Activated T-cell treated with anti-CD3 and anti-CD28 coated beads, Interleukin-2, amount 50 U/mL, for 24 hours (primary cell): Measurements from ENCODE around the gene FOSB.

Experiments
- DNase-seq: peaks from one replicate; pipeline ENCODE4 v3.0.0-alpha.2; 2020
- H3K27ac Mint-ChIP-seq: 2 replicates; pipeline ENCODE4 v1.8.0; 2020; ENCODE audit warnings: mild to moderate bottlenecking, mixed read lengths
- H3K27me3 Mint-ChIP-seq: 2 replicates; pipeline ENCODE4 v1.8.0; 2020; ENCODE audit warnings: mixed read lengths
- H3K36me3 Mint-ChIP-seq: 2 replicates; pipeline ENCODE4 v1.8.0; 2020; ENCODE audit warnings: low read depth, mixed read lengths
- H3K4me1 Mint-ChIP-seq: 2 replicates; pipeline ENCODE4 v1.8.0; 2020; ENCODE audit warnings: low read depth, mixed read lengths
- H3K4me3 Mint-ChIP-seq: 2 replicates; pipeline ENCODE4 v1.8.0; 2020; ENCODE audit warnings: mild to moderate bottlenecking, moderate library complexity, mixed read lengths
- H3K9me3 Mint-ChIP-seq: 2 replicates; pipeline ENCODE4 v1.8.0; 2020; ENCODE audit warnings: mixed read lengths

FOSB gene

GRCh38 chr19:45477186-45477585, 9.4 kb downstream of the FOSB start:
- peaks cover 9% of the 10 kb centered on the region for H3K27me3 Mint-ChIP-seq
- H3K27ac Mint-ChIP-seq: peak overlapping the region; percentile 74
- peaks cover 48% of the 10 kb centered on the region for H3K4me1 Mint-ChIP-seq
- peaks cover 12% of the 10 kb centered on the region for H3K36me3 Mint-ChIP-seq
- H3K9me3 Mint-ChIP-seq: no peaks in the 10 kb centered on the region
- H3K4me3 Mint-ChIP-seq: no peak overlapping the region
- DNase-seq: no peak

DNA sequence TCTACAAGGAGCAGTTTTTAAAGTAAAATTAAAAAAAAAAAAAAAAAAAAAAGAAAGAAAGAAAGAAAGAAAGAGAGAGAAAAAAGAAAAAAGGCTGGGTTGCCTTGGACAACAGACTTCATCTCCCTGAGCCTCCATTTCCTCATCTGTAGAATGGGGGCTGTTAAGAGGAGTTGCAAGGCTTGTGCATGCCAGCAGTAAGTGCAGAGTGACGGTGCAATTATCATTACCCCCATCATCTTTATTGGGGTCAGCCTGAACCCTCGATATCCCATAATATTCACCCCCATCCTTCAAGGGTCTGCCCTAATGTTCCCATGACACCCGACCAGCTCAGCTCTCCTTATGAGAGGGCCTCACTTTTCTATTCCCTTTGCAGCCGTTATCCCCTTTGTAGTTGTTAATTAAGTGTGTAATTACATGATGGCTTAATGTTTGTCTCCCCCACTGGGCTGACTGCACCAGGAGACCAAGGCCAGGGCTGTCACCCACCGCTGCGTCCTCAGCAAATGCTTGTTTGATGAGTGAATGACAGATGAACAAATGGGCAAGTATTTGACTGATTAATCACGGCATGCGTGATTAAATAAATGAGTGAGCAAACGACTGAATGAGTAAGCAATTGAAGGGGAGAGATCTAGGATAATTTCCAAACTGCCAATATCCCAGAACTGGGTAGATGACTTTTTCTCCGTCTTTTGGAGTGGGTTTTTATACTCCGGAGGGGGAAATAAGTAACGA, 10.1 kb downstream of the FOSB start:
- H3K9me3 Mint-ChIP-seq: no peaks in the 10 kb centered on the region
- peak; percentile 58 for DNase-seq
- peaks cover 7% of the 10 kb centered on the region for H3K36me3 Mint-ChIP-seq
- H3K4me1 Mint-ChIP-seq: peaks cover 43% of the 10 kb centered on the region
- peak overlapping the region; percentile 99 for H3K27ac Mint-ChIP-seq
- peaks cover 5% of the 10 kb centered on the region for H3K27me3 Mint-ChIP-seq
- H3K4me3 Mint-ChIP-seq: peak overlapping the region; percentile 72

DNA sequence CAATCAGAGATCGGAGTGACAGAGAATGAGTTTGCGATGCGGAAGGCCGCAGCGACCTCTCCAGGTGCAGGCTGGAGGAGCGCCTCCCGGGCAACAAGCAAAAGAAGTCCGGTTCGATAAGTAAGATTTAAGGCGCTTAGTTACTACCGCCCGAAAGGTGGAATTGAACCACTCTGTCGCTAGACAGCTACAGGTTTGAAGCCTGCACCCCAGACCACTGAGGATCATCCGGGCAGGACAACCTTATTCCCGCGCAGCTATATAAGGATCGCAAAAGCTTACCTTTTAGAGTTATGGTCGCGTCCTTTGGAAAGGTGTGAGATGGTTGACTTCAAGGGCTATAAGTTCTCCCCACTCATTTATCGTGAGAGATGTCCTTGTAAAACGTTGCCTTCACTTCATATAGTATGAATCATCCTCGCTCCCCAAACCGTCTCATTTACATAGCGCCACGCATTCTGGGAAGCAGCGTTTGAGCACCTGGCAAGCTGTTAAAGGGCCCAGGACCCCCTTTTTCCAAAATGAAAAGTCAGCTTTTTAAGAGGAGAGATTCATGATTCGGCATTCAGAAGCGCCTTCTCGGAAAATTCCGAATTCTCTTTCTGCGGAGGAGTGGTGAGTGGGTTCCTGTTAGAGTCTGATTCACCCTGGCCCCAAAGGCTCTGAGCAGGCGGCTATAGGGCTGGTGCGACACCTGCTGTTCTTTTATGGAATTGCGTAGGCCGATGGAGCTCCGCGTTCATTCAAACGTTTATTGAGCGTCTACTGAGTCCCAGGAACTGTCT, 10.8 kb downstream of the FOSB start:
- no peaks in the 10 kb centered on the region for H3K9me3 Mint-ChIP-seq
- H3K4me3 Mint-ChIP-seq: peak overlapping the region; percentile 72
- peaks cover 3% of the 10 kb centered on the region for H3K36me3 Mint-ChIP-seq
- H3K27ac Mint-ChIP-seq: peak overlapping the region; percentile 99
- peaks cover 41% of the 10 kb centered on the region for H3K4me1 Mint-ChIP-seq
- DNase-seq: peak; percentile 94
- peaks cover 2% of the 10 kb centered on the region for H3K27me3 Mint-ChIP-seq

DNA sequence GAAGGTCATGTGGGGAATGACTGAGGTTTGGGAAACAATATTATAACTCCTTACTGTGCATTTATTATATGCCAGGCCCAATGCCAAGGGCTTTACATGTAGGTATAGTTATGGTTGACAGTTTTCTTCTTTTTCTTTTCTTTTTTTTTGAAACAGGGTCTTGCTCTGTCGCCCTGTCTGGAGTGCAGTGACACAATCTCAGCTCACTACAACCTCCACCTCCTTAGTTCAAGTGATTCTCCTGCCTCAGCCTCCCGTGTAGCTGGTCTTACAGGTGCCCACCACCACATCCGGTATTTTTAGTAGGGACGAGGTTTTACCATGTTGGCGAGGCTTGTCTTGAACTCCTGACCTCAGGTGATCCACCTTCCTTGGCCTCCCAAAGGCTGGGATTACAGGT, 15.2 kb downstream of the FOSB start:
- Mint-ChIP-seq H3K27me3 (no peaks in the 10 kb centered on the region), H3K4me3 (no peak overlapping the region), H3K27ac (no peak overlapping the region), H3K9me3 (no peaks in the 10 kb centered on the region), H3K4me1 (peaks cover 28% of the 10 kb centered on the region), H3K36me3 (peaks cover 1% of the 10 kb centered on the region)
- no peak for DNase-seq

- no peaks in the 10 kb centered on the region for H3K36me3 Mint-ChIP-seq
- no peak overlapping the region for H3K27ac Mint-ChIP-seq
- H3K4me1 Mint-ChIP-seq: peaks cover 17% of the 10 kb centered on the region
- H3K9me3 Mint-ChIP-seq: no peaks in the 10 kb centered on the region
- H3K27me3 Mint-ChIP-seq: peaks cover 4% of the 10 kb centered on the region
- no peak for DNase-seq
- no peak overlapping the region for H3K4me3 Mint-ChIP-seq
Observed at GRCh38 chr19:45484273-45484945, 16.6 kb downstream of the FOSB start.

- H3K9me3 Mint-ChIP-seq: no peaks in the 10 kb centered on the region
- peak overlapping the region; percentile 85 for H3K4me3 Mint-ChIP-seq
- H3K27ac Mint-ChIP-seq: peak overlapping the region; percentile 92
- H3K4me1 Mint-ChIP-seq: peaks cover 12% of the 10 kb centered on the region
- H3K36me3 Mint-ChIP-seq: no peaks in the 10 kb centered on the region
- peaks cover 4% of the 10 kb centered on the region for H3K27me3 Mint-ChIP-seq
- peak; percentile 99 for DNase-seq
Observed at GRCh38 chr19:45485305-45486077, 17.7 kb downstream of the FOSB start.

DNA sequence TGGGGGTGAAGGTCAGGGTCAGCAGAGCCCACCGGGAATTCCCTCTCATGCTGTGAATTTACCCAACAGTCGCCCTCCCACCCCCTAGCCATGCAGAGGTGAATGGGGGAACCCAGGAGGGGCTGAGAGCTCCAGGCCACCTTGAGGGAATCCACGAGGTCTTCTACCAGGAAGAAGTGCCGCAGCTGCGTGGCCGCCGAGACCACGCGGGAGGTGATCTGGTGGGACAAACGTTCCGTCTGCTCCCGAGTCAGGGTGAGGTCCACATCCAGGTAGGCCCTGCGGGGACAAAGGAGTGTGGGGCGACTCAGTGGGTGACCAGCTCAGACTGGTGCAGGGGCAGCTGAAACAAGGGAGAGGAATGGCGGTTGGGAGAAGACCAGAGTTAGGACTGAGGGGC, 20.9 kb downstream of the FOSB start:
- DNase-seq: no peak
- H3K27me3 Mint-ChIP-seq: peaks cover 22% of the 10 kb centered on the region
- no peak overlapping the region for H3K27ac Mint-ChIP-seq
- H3K36me3 Mint-ChIP-seq: no peaks in the 10 kb centered on the region
- H3K4me3 Mint-ChIP-seq: no peak overlapping the region
- peaks cover 20% of the 10 kb centered on the region for H3K4me1 Mint-ChIP-seq
- H3K9me3 Mint-ChIP-seq: no peaks in the 10 kb centered on the region

DNA sequence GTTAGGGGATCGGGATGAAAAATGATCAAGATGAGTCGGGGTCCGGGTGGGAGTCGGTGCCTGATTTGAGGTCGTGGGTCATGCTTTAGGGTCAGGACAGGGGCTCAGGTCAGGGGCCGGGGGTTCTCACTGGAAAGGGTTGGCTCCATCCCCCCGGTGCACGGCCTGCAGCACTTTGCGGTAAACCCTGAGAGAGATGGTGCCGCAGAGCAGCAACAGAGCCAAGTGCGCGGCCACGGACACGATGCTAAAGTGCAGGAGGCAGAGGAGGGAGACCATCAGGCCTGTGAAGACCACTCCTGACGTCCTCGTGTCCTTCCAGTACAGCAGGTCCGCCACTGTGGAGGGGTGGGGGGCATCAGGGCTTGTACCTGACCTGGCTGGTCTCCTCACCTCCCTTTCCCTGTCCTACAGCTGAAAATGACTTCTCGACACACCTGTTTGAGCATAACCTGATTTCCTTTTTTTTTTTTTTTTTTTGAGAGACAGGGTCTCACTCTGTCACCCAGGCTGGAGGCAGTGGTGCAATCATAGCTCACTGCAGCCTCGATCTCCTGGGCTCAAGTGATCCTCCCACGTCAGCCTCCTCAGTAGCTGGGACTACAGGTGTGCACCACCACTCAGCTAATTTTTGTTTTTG, 21.5 kb downstream of the FOSB start:
- peaks cover 19% of the 10 kb centered on the region for H3K4me1 Mint-ChIP-seq
- no peak overlapping the region for H3K4me3 Mint-ChIP-seq
- H3K36me3 Mint-ChIP-seq: no peaks in the 10 kb centered on the region
- no peaks in the 10 kb centered on the region for H3K9me3 Mint-ChIP-seq
- H3K27me3 Mint-ChIP-seq: peaks cover 22% of the 10 kb centered on the region
- H3K27ac Mint-ChIP-seq: no peak overlapping the region
- no peak for DNase-seq

GRCh38 chr19:45492137-45492626, 24.4 kb downstream of the FOSB start:
- H3K9me3 Mint-ChIP-seq: no peaks in the 10 kb centered on the region
- no peak overlapping the region for H3K4me3 Mint-ChIP-seq
- H3K27me3 Mint-ChIP-seq: peaks cover 38% of the 10 kb centered on the region
- H3K36me3 Mint-ChIP-seq: no peaks in the 10 kb centered on the region
- peaks cover 23% of the 10 kb centered on the region for H3K4me1 Mint-ChIP-seq
- DNase-seq: no peak
- no peak overlapping the region for H3K27ac Mint-ChIP-seq

DNA sequence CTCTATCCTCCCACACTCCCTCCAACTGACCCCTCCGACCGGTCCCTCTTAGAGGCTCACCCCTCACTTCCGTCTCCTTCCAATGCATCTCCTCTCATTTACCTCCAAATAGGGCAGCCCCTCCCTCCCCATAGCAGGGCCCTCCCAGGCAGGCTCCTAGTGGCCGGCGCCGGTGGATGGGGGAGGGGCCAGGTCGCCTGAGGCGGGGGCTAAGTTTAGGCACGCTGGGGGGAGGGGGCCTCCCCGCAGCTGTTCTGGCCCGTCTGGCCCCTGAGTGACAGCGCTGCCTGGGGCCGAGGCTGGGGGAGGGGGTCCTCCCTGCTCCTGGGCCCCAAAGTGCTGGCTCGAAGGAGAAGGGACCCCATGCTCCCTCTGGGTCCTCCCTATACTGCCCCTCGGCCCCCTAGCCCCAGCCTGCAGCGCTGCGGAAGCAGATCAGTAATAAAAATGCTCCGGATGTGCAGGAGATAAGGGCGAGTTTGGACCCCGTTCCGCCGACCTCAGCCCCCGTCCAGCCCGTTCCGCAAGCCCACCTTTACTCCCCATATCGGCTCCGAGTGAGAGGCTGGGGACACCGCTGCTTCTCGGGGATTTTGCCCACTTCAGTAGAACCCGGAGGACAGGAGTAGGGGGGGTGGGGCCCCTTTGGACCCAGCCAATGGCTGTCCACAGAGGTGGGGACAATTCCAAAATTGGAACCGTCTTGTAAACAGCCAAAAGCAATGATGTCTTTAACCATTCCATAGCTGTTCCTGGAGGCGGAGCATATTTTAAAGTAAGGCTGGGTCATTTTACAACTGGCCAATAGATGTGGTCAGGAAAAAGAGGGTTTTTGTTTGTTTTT, 25.1 kb downstream of the FOSB start:
- DNase-seq: no peak
- H3K27me3 Mint-ChIP-seq: peaks cover 40% of the 10 kb centered on the region

GRCh38 chr19:45494261-45494916, 26.6 kb downstream of the FOSB start:
- Mint-ChIP-seq H3K4me3 (no peak overlapping the region), H3K9me3 (no peaks in the 10 kb centered on the region), H3K36me3 (no peaks in the 10 kb centered on the region), H3K4me1 (peaks cover 37% of the 10 kb centered on the region), H3K27ac (no peak overlapping the region), H3K27me3 (peaks cover 41% of the 10 kb centered on the region)
- DNase-seq: no peak

More for the DNA sequence above, 25.1 kb downstream of the FOSB start:
- Mint-ChIP-seq H3K4me3 (peak overlapping the region; percentile 60), H3K4me1 (peaks cover 28% of the 10 kb centered on the region), H3K27ac (no peak overlapping the region), H3K9me3 (no peaks in the 10 kb centered on the region), H3K36me3 (no peaks in the 10 kb centered on the region)

GRCh38 chr19:45495178-45495577, 27.4 kb downstream of the FOSB start:
- Mint-ChIP-seq H3K27ac (no peak overlapping the region), H3K4me3 (peak overlapping the region; percentile 69), H3K4me1 (peaks cover 41% of the 10 kb centered on the region), H3K9me3 (no peaks in the 10 kb centered on the region), H3K27me3 (peaks cover 41% of the 10 kb centered on the region), H3K36me3 (no peaks in the 10 kb centered on the region)
- DNase-seq: no peak
